HG03103 (cell line): ENCODE data around the gene NKAPD1.

ENCODE experiments used
- ATAC-seq: cut with Tn5 transposase; IDR thresholded peaks from one replicate; pipeline ENCODE4 v1.9.1; 2021; ENCODE audit warnings: low read depth; ENCODE audit not compliant: unreplicated experiment

The NKAPD1 gene

DNA sequence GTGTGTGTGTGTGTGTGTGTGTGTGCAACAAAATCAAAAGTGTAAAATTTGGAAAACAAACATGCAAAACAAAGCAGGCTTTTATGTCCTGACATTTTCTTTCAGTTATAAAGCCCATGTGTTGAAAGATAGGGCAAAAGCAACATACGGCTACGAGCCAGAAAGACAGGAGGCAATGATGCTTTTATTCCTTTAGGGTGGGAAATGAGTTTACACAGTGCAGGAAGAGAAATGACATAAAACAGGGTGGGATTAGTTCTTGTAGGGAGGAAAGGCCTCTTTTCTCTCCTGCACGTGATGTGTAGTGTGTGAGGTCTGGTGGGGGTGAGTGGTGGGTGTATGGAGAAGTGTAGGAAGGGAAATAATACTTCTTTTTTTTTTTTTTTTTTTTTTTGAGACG lies 60.4 kb downstream of the NKAPD1 start:
- no peak for ATAC-seq
